ENCODE measurements around the gene TLCD4. TPM values are rescaled to one million over a fixed set of nuclear protein-coding genes. Genes with fewer than 3 reads are reported as not detected.

Gene TLCD4
- total and polyA plus RNA-seq, 10 donors: 0.11 to 12.5 (median 0.75) TPM

DNA sequence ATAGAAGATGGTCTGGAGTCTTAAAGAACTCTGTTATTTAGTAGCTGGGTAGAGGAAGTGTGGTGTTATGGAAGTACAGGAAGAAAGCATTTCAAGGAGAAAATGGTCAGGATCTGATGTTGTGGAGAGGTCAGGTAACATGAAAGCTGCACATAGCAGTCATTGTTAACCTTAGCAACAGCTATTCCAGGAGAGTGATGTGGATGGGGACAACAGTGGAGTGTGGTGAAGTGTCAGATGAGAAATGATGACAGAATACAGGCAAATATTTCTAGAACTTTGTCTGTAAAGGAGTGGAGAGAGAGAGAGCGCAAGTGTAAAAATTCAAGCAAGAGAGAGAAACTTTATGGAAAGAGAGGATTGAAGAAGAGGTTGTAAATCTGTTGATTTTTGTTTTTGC, 15.6 kb downstream of the TLCD4 start:
- Histone ChIP-seq H3K27me3 (replicated peaks in 1 of 7) (peaks cover 0 to 5% (median 0%) of the 10 kb centered on the region in 7 donors), H3K4me3 (no peak overlapping the region), H3K36me3 (no peaks in the 10 kb centered on the region), H3K4me1 (no peaks in the 10 kb centered on the region), H3K27ac (no peak overlapping the region), H3K9me3 (no peaks in the 10 kb centered on the region)
- 94 to 100% (median 96%) methylated on average over 1 of the region's 1 CpG for WGBS, 5 donors
- intact Hi-C loops (cut with DNase I; ENCODE audit: low total_unique reads): no loop called here
- TF ChIP-seq POLR2AphosphoS5 (IDR thresholded peaks at IDR 0.05): no peak
- no peak for TF ChIP-seq CTCF (IDR thresholded peaks at IDR 0.05 in 8 of 11, conservative IDR thresholded peaks at IDR 0.05 in 3 of 11)
- no peak for TF ChIP-seq POLR2A (IDR thresholded peaks at IDR 0.05)
- DNase-seq: no peak

DNA sequence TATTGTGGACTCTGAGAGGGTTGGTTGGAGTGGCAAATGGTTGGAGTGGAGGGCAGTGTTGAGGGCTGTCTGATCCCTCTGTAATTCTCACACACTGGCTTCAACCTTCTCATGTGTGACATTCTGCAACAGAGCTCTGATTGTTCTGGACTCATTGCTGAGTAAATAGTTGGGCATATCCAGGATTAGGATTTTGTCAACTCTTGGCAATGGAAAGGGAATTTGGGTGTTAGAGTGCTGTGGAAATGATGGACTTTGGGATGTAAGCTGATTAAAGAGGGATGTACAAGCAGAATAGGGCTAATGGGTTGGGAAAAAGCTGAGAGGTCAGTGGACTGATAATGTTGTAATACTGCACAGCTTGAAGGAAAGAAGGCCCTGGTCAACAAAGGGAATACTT, 16.5 kb downstream of the TLCD4 start:
- H3K4me3 ChIP-seq: no peak overlapping the region
- TF ChIP-seq POLR2A (IDR thresholded peaks at IDR 0.05) (no peak), CTCF (IDR thresholded peaks at IDR 0.05 in 8 of 11, conservative IDR thresholded peaks at IDR 0.05 in 3 of 11) (no peak), POLR2AphosphoS5 (IDR thresholded peaks at IDR 0.05) (no peak)
- no peaks in the 10 kb centered on the region for H3K4me1 ChIP-seq
- peaks cover 0 to 5% (median 0%) of the 10 kb centered on the region in 7 donors for H3K27me3 ChIP-seq (replicated peaks in 1 of 7)
- H3K9me3 ChIP-seq: no peaks in the 10 kb centered on the region
- no peaks in the 10 kb centered on the region for H3K36me3 ChIP-seq
- intact Hi-C loops (cut with DNase I; ENCODE audit: low total_unique reads): no loop called here
- DNase-seq: no peak
- H3K27ac ChIP-seq: no peak overlapping the region

DNA sequence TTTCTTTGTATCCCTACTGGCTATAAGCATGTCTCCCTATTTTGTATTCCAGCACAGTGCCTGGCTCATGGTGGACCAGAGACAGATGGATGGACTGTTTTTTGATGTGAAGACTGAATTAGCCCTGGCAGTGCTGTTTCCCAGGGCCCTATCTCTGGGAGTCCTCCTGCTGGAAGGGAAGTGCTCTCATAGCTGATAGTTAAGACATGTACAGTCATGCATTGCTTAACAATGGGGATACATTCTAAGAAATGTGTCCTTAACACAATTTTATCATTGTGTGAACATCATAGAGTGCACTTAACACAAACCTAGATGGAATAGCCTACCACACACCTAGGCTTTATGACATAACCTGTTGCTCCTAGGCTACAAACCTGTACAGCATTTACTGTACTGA, 21.1 kb downstream of the TLCD4 start:
- TF ChIP-seq CTCF (IDR thresholded peaks at IDR 0.05 in 8 of 11, conservative IDR thresholded peaks at IDR 0.05 in 3 of 11) (no peak), POLR2AphosphoS5 (IDR thresholded peaks at IDR 0.05) (no peak), POLR2A (IDR thresholded peaks at IDR 0.05) (no peak)
- no peak for DNase-seq
- peaks cover 0 to 5% (median 0%) of the 10 kb centered on the region in 7 donors for H3K27me3 ChIP-seq (replicated peaks in 1 of 7)
- H3K9me3 ChIP-seq: no peaks in the 10 kb centered on the region
- no peak overlapping the region for H3K27ac ChIP-seq
- H3K4me3 ChIP-seq: no peak overlapping the region
- no peaks in the 10 kb centered on the region for H3K4me1 ChIP-seq
- no peaks in the 10 kb centered on the region for H3K36me3 ChIP-seq
- intact Hi-C loops (cut with DNase I; ENCODE audit: low total_unique reads): no loop called here

DNA sequence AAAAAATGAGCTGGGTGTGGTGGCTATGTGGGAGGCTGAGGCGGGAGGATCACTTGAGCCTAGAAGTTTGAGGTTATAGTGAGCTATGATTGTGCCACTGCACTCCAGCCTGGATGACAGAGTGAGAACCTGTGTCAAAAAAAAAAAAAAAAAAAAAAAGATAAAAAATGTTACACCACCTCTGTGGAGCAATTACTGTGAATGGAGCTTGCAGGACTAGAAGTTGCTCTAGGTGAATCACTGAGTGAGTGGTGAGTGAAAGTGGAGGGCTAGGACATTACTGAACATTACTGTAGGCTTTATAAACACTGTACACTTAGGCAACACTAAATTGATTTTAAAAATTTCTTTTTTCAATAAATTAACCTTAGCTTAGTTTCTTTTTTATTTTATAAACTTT, 21.9 kb downstream of the TLCD4 start:
- intact Hi-C loops (cut with DNase I; ENCODE audit: low total_unique reads): no loop called here

More for the DNA sequence above, 21.9 kb downstream of the TLCD4 start:
- H3K36me3 ChIP-seq: no peaks in the 10 kb centered on the region
- no peaks in the 10 kb centered on the region for H3K4me1 ChIP-seq
- DNase-seq: no peak
- no peak overlapping the region for H3K4me3 ChIP-seq
- no peaks in the 10 kb centered on the region for H3K9me3 ChIP-seq
- no peak overlapping the region for H3K27ac ChIP-seq
- peaks cover 0 to 5% (median 0%) of the 10 kb centered on the region in 7 donors for H3K27me3 ChIP-seq (replicated peaks in 1 of 7)
- TF ChIP-seq POLR2AphosphoS5 (IDR thresholded peaks at IDR 0.05) (no peak), CTCF (IDR thresholded peaks at IDR 0.05 in 8 of 11, conservative IDR thresholded peaks at IDR 0.05 in 3 of 11) (no peak)
- WGBS, 5 donors: 5 to 93% (median 89%) methylated on average over 1 of the region's 1 CpG

Measured in spleen (tissue), 11 donors.